ENCODE measurements around the gene CHRNG. TPM values are rescaled to one million over a fixed set of nuclear protein-coding genes. Genes with fewer than 3 reads are reported as not detected.
A peak's percentile ranks its signal among the peaks of the same experiment; 100 is the strongest.

Gene CHRNG
- not detected in 2 replicates for total RNA-seq

- Mint-ChIP-seq H3K4me1 (peaks cover 5% of the 10 kb centered on the region), H3K9me3 (no peaks in the 10 kb centered on the region), H3K27me3 (peaks cover 5% of the 10 kb centered on the region), H3K27ac (no peak within 1 kb of the TSS), H3K36me3 (ENCODE audit: low read depth) (peaks cover 4% of the 10 kb centered on the region), H3K4me3 (no peak within 1 kb of the TSS)
- intact Hi-C loops (cut with micrococcal nuclease): no loop called here
- DNase-seq: no peak
Measured at GRCh38 chr2:232539298-232540231, at the start of gene CHRNG. TSS of gene CHRNG (plus strand) at chr2:232539692. CDS start at chr2:232539748, 56 bp downstream.

GRCh38 chr2:232490221-232491138, 49.0 kb upstream of the CHRNG start:
- Mint-ChIP-seq H3K4me3 (no peak overlapping the region), H3K9me3 (no peaks in the 10 kb centered on the region), H3K36me3 (ENCODE audit: low read depth) (no peaks in the 10 kb centered on the region), H3K27me3 (peaks cover 24% of the 10 kb centered on the region), H3K4me1 (no peaks in the 10 kb centered on the region), H3K27ac (no peak overlapping the region)
- no peak for DNase-seq
- intact Hi-C loops (cut with micrococcal nuclease): no loop called here

- Mint-ChIP-seq H3K27ac (no peak overlapping the region), H3K27me3 (peaks cover 21% of the 10 kb centered on the region), H3K36me3 (ENCODE audit: low read depth) (no peaks in the 10 kb centered on the region), H3K9me3 (no peaks in the 10 kb centered on the region), H3K4me1 (no peaks in the 10 kb centered on the region), H3K4me3 (no peak overlapping the region)
- intact Hi-C loops (cut with micrococcal nuclease): no loop called here
- no peak for DNase-seq
Measured at GRCh38 chr2:232491139-232491780, 48.2 kb upstream of the CHRNG start.

GRCh38 chr2:232492236-232492848, 47.1 kb upstream of the CHRNG start:
- Mint-ChIP-seq H3K27ac (no peak overlapping the region), H3K36me3 (ENCODE audit: low read depth) (no peaks in the 10 kb centered on the region), H3K4me1 (no peaks in the 10 kb centered on the region), H3K9me3 (no peaks in the 10 kb centered on the region), H3K27me3 (peaks cover 20% of the 10 kb centered on the region), H3K4me3 (no peak overlapping the region)
- intact Hi-C loops (cut with micrococcal nuclease): no loop called here
- no peak for DNase-seq

- no peak overlapping the region for H3K4me3 Mint-ChIP-seq
- no peaks in the 10 kb centered on the region for H3K4me1 Mint-ChIP-seq
- DNase-seq: no peak
- intact Hi-C loops (cut with micrococcal nuclease): no loop called here
- no peaks in the 10 kb centered on the region for H3K36me3 Mint-ChIP-seq (ENCODE audit: low read depth)
- no peak overlapping the region for H3K27ac Mint-ChIP-seq
- peaks cover 19% of the 10 kb centered on the region for H3K27me3 Mint-ChIP-seq
- no peaks in the 10 kb centered on the region for H3K9me3 Mint-ChIP-seq
Measured at GRCh38 chr2:232492963-232493700, 46.4 kb upstream of the CHRNG start.

GRCh38 chr2:232493701-232494474, 45.6 kb upstream of the CHRNG start:
- Mint-ChIP-seq H3K36me3 (ENCODE audit: low read depth) (no peaks in the 10 kb centered on the region), H3K4me3 (no peak overlapping the region), H3K4me1 (no peaks in the 10 kb centered on the region), H3K9me3 (no peaks in the 10 kb centered on the region), H3K27me3 (peaks cover 13% of the 10 kb centered on the region), H3K27ac (no peak overlapping the region)
- intact Hi-C loops (cut with micrococcal nuclease): no loop called here
- no peak for DNase-seq

GRCh38 chr2:232494542-232494941, 45.0 kb upstream of the CHRNG start:
- Mint-ChIP-seq H3K4me3 (no peak overlapping the region), H3K9me3 (no peaks in the 10 kb centered on the region), H3K27me3 (peaks cover 7% of the 10 kb centered on the region), H3K36me3 (ENCODE audit: low read depth) (no peaks in the 10 kb centered on the region), H3K27ac (no peak overlapping the region), H3K4me1 (no peaks in the 10 kb centered on the region)
- intact Hi-C loops (cut with micrococcal nuclease): no loop called here
- DNase-seq: no peak

- no peak for DNase-seq
- intact Hi-C loops (cut with micrococcal nuclease): no loop called here
- H3K4me3 Mint-ChIP-seq: no peak overlapping the region
- H3K27me3 Mint-ChIP-seq: peaks cover 1% of the 10 kb centered on the region
- H3K36me3 Mint-ChIP-seq (ENCODE audit: low read depth): no peaks in the 10 kb centered on the region
- no peaks in the 10 kb centered on the region for H3K4me1 Mint-ChIP-seq
- no peak overlapping the region for H3K27ac Mint-ChIP-seq
- no peaks in the 10 kb centered on the region for H3K9me3 Mint-ChIP-seq
Measured at GRCh38 chr2:232495292-232495691, 44.2 kb upstream of the CHRNG start.

- no peaks in the 10 kb centered on the region for H3K9me3 Mint-ChIP-seq
- no peak overlapping the region for H3K4me3 Mint-ChIP-seq
- H3K27ac Mint-ChIP-seq: no peak overlapping the region
- H3K36me3 Mint-ChIP-seq (ENCODE audit: low read depth): no peaks in the 10 kb centered on the region
- intact Hi-C loops (cut with micrococcal nuclease): no loop called here
- no peaks in the 10 kb centered on the region for H3K4me1 Mint-ChIP-seq
- peaks cover 4% of the 10 kb centered on the region for H3K27me3 Mint-ChIP-seq
- DNase-seq: no peak
Measured at GRCh38 chr2:232496501-232497270, 42.8 kb upstream of the CHRNG start.

- intact Hi-C loops (cut with micrococcal nuclease): no loop called here
- Mint-ChIP-seq H3K27ac (peak overlapping the region; percentile 41), H3K4me3 (no peak overlapping the region), H3K4me1 (peaks cover 1% of the 10 kb centered on the region), H3K36me3 (ENCODE audit: low read depth) (no peaks in the 10 kb centered on the region), H3K27me3 (peaks cover 9% of the 10 kb centered on the region), H3K9me3 (no peaks in the 10 kb centered on the region)
- DNase-seq: no peak
Measured at GRCh38 chr2:232497348-232497747, 42.1 kb upstream of the CHRNG start.

- peaks cover 12% of the 10 kb centered on the region for H3K27me3 Mint-ChIP-seq
- no peaks in the 10 kb centered on the region for H3K36me3 Mint-ChIP-seq (ENCODE audit: low read depth)
- H3K27ac Mint-ChIP-seq: no peak overlapping the region
- DNase-seq: no peak
- intact Hi-C loops (cut with micrococcal nuclease): no loop called here
- H3K4me1 Mint-ChIP-seq: peaks cover 3% of the 10 kb centered on the region
- H3K4me3 Mint-ChIP-seq: no peak overlapping the region
- H3K9me3 Mint-ChIP-seq: no peaks in the 10 kb centered on the region
Measured at GRCh38 chr2:232498452-232498851, 41.0 kb upstream of the CHRNG start.

- no peaks in the 10 kb centered on the region for H3K9me3 Mint-ChIP-seq
- no peak overlapping the region for H3K27ac Mint-ChIP-seq
- H3K4me3 Mint-ChIP-seq: no peak overlapping the region
- H3K27me3 Mint-ChIP-seq: peaks cover 36% of the 10 kb centered on the region
- intact Hi-C loops (cut with micrococcal nuclease): no loop called here
- DNase-seq: no peak
- peaks cover 9% of the 10 kb centered on the region for H3K4me1 Mint-ChIP-seq
- H3K36me3 Mint-ChIP-seq (ENCODE audit: low read depth): no peaks in the 10 kb centered on the region
Measured at GRCh38 chr2:232501331-232501771, 38.1 kb upstream of the CHRNG start.
